ENCODE measurements around the gene RDH5.

The RDH5 gene

DNA sequence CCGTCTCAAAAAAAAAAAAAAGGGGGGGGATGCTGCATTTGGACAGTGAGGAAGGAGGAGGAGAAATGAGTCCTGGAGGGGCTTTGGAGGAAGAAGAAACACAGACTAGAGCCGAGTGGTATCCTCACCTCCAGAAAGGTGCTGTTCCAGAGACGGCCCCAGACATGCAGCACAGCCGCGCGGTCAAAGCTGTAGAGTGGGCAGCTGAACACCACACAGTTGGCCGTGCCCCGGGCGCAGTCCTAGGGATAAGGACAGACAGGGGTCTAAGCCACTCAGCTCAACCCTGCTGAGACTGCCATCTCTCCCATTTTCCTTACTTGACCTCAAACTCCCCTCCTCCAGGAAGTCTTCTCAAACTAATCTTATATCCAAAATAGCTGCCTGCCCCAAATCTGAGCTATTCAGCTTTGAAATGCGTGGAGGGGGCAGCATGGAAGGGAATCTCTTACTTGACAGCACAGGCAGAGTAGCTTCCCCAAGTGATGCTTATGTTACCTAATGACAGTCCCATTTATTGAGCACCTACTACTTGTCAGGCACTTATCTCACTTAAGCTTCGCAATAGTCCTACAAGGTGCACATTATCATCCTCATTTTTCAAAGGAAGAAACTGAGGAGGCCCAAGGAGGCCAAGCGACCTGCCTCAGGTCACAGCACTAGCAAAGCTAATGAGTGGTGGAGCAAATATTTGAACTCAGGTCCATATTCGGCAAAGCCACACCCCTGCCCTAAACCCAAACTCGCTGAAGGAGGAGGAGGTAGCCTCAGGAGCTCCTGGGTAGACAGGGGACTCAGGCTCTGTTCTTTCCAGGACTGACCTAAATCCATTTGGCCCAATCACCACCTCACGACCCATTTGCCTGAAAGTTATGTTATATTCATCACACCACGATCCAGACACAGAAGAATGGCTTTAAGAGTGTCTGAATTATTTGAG lies 31.2 kb upstream of the RDH5 start:
- DNase-seq: peak; percentile 22
- Mint-ChIP-seq H3K9me3 (no peaks in the 10 kb centered on the region), H3K27ac (no peak overlapping the region)

DNA sequence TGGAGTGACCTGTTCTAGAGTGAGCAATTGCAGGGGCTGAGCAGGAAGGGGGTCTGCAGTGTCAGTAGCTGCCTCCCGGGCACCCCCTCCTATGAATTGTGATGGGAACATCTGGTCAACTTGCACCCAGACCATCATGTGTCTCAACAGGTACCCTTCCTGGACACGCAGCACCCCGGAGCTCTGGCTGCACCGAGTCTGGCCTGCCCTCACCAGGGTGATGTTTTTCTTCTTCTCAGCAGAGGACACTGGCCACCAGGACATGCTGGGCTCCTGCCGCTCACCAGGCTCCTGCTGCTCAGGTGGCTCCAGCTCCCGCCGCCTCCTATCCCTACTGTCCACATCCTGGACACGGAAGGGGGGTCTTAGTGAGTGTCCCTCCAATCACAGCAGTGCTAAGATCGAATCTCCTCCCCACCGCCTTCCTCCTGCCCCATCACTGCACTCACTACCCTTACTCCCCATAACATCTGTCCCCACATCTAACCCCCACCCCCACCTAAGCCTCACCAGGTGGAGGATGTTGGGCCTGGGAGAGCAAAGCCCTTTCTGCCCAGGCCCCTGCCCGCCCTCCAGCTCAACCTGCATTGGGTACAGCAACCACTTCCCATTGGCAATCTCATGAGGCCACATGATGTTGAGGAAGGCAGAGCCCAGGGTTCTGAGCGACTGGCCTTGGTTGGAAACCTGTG lies 27.4 kb upstream of the RDH5 start:
- Mint-ChIP-seq H3K27ac (no peak overlapping the region), H3K4me3 (no peak overlapping the region), H3K4me1 (ENCODE audit: low read depth) (peaks cover 2% of the 10 kb centered on the region), H3K9me3 (no peaks in the 10 kb centered on the region), H3K27me3 (no peaks in the 10 kb centered on the region), H3K36me3 (ENCODE audit: low read depth) (no peaks in the 10 kb centered on the region)
- peak; percentile 14 for DNase-seq

More for the DNA sequence above, 31.2 kb upstream of the RDH5 start:
- H3K36me3 Mint-ChIP-seq (ENCODE audit: low read depth): no peaks in the 10 kb centered on the region
- no peak overlapping the region for H3K4me3 Mint-ChIP-seq
- no peaks in the 10 kb centered on the region for H3K27me3 Mint-ChIP-seq
- peaks cover 9% of the 10 kb centered on the region for H3K4me1 Mint-ChIP-seq (ENCODE audit: low read depth)

DNA sequence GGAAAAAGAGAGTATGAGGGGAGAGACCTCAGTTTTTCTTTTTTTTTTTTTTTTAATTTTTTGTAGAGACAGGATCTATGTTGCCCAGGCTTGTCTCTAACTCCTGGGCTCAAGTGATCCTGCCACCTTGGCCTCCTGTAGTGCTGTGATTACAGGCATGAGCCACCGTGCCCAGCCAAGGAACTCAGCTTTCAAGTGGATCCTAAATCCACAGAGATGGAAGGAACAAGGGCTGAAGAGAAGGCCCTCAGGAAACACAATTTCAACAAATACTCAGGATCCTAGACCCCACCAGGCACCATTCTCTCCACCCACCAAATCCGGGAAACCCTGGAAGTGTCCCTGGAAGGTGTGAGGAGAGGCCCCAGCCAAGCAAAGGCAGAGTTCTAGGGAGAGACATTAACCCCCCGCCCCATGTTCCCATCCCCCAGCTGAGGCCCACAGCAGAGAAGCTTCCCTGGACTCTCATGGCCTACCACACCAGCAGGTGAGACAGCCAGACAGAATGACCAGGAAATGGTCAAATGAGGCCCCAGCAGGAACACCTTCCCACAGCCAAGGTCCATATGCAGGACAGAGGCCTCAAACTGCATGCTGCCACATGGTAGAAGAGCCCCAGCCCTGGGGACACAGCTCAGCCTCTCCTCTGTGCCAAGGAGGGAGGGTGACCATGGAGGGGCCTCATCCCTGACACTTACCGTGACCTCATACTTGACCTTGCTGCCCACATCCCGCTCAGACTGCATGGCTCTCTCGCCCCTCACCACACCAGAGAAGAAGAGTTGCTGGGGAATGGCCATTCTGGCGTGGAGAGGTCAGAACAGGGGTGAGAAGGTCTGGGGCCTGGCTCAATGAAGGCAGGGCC lies 26.6 kb upstream of the RDH5 start:
- no peaks in the 10 kb centered on the region for H3K36me3 Mint-ChIP-seq (ENCODE audit: low read depth)
- H3K27ac Mint-ChIP-seq: no peak overlapping the region
- no peak overlapping the region for H3K4me3 Mint-ChIP-seq
- no peaks in the 10 kb centered on the region for H3K4me1 Mint-ChIP-seq (ENCODE audit: low read depth)
- no peaks in the 10 kb centered on the region for H3K27me3 Mint-ChIP-seq
- no peaks in the 10 kb centered on the region for H3K9me3 Mint-ChIP-seq
- peak; percentile 7 for DNase-seq

DNA sequence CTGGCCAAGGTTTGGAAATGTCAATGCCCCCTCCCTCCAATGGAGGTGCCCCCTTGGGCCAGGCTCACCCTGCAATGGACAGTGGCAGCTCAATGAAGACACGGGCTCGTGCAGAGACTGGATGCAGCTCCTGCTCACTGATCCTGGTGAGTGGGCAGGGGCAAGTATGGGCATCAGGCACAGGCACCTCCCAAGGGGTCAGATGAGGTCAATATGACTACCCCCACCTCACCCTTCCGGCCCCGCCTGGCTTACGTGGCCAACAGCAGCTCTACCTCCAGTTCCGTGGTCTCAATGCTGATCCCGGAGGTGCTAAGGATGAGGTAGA lies 26.0 kb upstream of the RDH5 start:
- H3K36me3 Mint-ChIP-seq (ENCODE audit: low read depth): no peaks in the 10 kb centered on the region
- H3K9me3 Mint-ChIP-seq: no peaks in the 10 kb centered on the region
- H3K4me3 Mint-ChIP-seq: no peak overlapping the region
- no peak overlapping the region for H3K27ac Mint-ChIP-seq
- DNase-seq: peak; percentile 19
- no peaks in the 10 kb centered on the region for H3K27me3 Mint-ChIP-seq
- H3K4me1 Mint-ChIP-seq (ENCODE audit: low read depth): no peaks in the 10 kb centered on the region

DNA sequence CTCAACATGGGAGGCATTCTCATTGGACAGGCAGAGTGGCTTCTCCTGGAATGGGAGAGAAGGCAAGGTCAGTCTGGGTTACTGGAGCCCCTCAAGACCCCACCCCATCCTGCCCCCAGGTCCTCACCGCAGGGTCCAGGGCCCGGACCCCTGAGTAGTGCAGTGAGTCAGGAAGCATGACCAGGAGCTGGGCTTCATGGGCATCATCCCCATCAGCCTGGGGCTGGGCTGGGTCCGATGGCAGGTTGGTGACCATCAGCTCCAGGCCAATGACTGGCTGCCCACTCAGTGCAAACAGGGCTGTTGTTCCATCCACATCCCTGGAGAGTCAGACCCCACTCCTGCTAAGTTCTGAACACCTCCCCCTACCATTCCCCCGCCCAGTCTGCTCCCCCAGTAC lies 25.5 kb upstream of the RDH5 start:
- H3K9me3 Mint-ChIP-seq: no peaks in the 10 kb centered on the region
- H3K36me3 Mint-ChIP-seq (ENCODE audit: low read depth): no peaks in the 10 kb centered on the region
- DNase-seq: peak; percentile 6
- no peaks in the 10 kb centered on the region for H3K4me1 Mint-ChIP-seq (ENCODE audit: low read depth)
- no peak overlapping the region for H3K27ac Mint-ChIP-seq
- H3K4me3 Mint-ChIP-seq: no peak overlapping the region
- H3K27me3 Mint-ChIP-seq: no peaks in the 10 kb centered on the region

DNA sequence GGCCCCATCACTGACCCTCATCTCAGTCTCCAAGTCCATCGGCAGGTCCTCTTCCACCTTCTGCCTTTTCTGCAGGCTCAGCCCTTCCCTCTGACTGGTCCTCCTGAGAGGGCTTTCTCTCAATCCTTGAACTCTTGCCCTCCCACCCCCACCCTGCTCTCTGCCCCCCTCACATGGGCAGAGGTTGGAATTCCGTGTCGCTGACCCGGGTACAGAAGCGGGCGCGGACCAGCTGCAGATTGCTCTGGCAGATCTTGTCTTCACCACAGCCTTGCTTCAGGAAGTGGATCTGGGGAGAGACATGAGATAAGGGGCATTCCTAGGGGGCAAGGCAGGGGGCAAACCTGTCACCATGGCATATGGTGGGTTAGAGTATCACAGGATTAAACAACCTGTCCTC lies 24.8 kb upstream of the RDH5 start:
- Mint-ChIP-seq H3K9me3 (no peaks in the 10 kb centered on the region), H3K27ac (no peak overlapping the region), H3K36me3 (ENCODE audit: low read depth) (no peaks in the 10 kb centered on the region), H3K27me3 (no peaks in the 10 kb centered on the region), H3K4me1 (ENCODE audit: low read depth) (no peaks in the 10 kb centered on the region), H3K4me3 (no peak overlapping the region)
- DNase-seq: no peak

DNA sequence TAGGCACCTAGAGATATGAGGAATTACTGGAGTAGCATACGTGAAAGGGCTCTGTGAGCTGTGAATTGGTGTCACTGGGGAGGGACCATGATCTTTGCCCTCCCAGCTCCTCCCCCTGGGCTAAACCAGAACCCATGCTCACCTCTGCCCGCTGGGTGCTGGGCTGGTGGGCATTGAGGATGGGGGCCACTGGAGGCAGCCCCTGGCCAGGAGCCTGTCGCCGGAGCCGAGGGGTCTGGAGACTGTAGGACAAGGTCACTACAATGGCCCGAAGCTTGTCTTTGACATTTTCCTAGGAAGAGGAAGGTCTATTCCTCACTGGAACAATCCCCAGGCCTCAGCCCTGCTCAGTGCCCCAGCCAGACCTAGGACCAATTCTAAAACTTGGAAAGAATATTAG lies 24.1 kb upstream of the RDH5 start:
- H3K27ac Mint-ChIP-seq: no peak overlapping the region
- DNase-seq: peak; percentile 17
- H3K4me3 Mint-ChIP-seq: no peak overlapping the region
- no peaks in the 10 kb centered on the region for H3K9me3 Mint-ChIP-seq
- H3K27me3 Mint-ChIP-seq: no peaks in the 10 kb centered on the region
- H3K36me3 Mint-ChIP-seq (ENCODE audit: low read depth): no peaks in the 10 kb centered on the region
- H3K4me1 Mint-ChIP-seq (ENCODE audit: low read depth): no peaks in the 10 kb centered on the region

DNA sequence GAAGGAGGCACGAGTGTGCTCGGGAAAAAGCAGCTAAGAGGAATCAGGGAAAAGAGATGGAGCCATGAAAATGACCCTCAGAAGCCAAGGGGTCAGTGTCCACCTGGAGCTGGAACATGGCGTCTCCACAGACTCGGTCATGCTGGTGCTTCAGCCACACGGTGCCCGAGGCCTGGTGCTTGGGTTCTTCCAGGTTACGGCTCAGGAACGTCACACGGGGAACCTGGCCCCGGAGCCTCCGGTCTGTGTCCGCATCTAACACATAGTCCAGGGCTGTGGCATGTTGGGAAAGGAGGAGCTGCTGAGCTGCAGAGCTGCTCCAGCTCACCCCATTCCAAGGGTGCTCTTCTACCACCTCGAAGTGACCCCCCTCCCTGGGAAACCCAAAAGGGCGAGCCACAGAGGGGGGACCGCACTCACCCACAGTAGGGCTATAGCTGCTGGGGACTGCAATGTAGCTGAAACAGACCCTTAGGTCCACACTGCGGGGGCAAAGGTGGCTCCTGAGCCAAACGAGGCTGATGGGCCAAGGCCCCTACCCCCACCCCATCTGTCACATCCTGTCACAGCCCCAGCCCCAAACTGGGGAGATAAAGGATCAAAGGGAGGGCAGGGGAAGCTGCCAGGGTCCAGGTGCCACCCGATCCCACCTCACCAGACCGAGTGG lies 23.3 kb upstream of the RDH5 start:
- H3K27me3 Mint-ChIP-seq: no peaks in the 10 kb centered on the region
- H3K4me1 Mint-ChIP-seq (ENCODE audit: low read depth): no peaks in the 10 kb centered on the region
- no peaks in the 10 kb centered on the region for H3K9me3 Mint-ChIP-seq
- peak; percentile 7 for DNase-seq
- no peaks in the 10 kb centered on the region for H3K36me3 Mint-ChIP-seq (ENCODE audit: low read depth)
- no peak overlapping the region for H3K4me3 Mint-ChIP-seq
- H3K27ac Mint-ChIP-seq: no peak overlapping the region

DNA sequence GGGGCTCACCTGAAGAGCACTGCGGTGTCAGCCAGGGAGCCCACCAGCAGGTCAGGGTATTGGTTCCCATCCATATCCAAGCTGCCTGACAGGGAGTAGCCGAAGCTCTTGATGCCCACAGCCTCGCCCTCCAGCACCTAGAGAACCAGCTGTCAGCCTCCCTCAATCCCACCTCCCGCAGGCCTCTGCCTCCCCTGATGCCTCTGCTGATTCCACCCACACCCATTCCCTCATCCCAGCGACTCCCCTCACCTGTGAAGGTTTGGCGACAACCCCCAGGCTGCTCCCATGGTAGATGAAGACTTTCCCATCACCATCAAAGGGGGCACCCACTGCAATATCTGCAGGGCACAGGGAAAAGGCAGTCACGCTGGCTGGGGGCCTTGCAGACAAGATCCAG lies 22.5 kb upstream of the RDH5 start:
- Mint-ChIP-seq H3K27ac (no peak overlapping the region), H3K4me3 (no peak overlapping the region), H3K36me3 (ENCODE audit: low read depth) (no peaks in the 10 kb centered on the region), H3K4me1 (ENCODE audit: low read depth) (no peaks in the 10 kb centered on the region), H3K27me3 (no peaks in the 10 kb centered on the region), H3K9me3 (no peaks in the 10 kb centered on the region)
- DNase-seq: peak; percentile 11

DNA sequence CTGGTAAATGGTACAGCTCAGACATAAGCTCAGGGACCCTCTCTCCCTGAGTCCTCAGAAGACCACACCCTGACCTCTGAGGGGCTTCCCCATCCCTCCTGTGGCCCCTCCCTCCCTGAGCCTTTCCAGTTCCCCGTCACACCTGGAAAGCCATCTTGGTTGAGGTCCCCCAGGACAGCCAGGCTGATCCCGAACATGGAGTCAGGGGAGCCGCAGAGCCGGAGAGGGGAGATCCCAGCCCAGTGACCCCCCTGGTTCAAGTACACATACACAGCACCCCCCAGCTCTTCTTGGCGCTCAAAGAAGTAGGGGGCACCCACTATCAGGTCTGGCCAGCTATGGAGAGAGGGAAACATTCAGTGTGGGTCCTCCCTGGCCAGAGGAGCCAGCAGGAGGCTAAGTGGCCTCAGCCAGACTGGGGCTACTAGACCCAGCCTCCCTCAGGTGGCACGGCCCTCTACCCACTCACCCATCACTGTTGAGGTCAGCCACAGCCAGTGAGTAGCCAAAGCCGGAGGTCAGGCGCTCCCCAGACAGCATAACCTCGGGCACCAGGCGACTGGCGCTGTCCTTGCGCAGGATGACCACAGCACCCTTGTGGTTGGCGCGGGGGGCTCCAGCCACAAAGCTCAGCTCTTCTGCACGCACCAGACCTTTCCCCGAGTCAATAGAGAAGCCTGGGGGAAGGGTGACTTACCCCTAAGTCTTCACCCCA lies 21.8 kb upstream of the RDH5 start:
- Mint-ChIP-seq H3K4me3 (no peak overlapping the region), H3K36me3 (ENCODE audit: low read depth) (no peaks in the 10 kb centered on the region), H3K4me1 (ENCODE audit: low read depth) (no peaks in the 10 kb centered on the region), H3K27ac (no peak overlapping the region), H3K27me3 (no peaks in the 10 kb centered on the region), H3K9me3 (no peaks in the 10 kb centered on the region)
- DNase-seq: peak; percentile 19

DNA sequence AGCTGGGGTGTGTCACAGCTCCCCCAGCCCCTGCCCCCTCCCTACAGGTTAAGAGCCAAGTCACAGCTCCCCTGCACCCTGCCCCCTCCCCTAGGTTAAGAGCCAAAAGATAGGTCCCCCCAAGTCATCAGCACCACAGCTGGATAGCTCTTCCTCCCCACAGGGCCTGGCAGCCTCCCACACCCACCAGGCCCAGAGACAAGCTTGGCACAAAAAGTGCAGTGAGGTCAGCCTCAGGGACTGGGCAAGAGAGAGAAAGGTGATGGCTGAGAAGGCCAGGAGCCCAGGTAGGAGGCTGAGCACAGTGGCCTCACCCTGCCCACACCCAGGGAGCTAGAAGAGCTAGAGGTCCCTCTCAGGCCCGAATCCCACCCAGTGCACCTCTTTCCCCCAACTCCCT lies 21.2 kb upstream of the RDH5 start:
- no peaks in the 10 kb centered on the region for H3K4me1 Mint-ChIP-seq (ENCODE audit: low read depth)
- no peaks in the 10 kb centered on the region for H3K9me3 Mint-ChIP-seq
- H3K4me3 Mint-ChIP-seq: no peak overlapping the region
- no peaks in the 10 kb centered on the region for H3K36me3 Mint-ChIP-seq (ENCODE audit: low read depth)
- no peaks in the 10 kb centered on the region for H3K27me3 Mint-ChIP-seq
- H3K27ac Mint-ChIP-seq: no peak overlapping the region
- no peak for DNase-seq

DNA sequence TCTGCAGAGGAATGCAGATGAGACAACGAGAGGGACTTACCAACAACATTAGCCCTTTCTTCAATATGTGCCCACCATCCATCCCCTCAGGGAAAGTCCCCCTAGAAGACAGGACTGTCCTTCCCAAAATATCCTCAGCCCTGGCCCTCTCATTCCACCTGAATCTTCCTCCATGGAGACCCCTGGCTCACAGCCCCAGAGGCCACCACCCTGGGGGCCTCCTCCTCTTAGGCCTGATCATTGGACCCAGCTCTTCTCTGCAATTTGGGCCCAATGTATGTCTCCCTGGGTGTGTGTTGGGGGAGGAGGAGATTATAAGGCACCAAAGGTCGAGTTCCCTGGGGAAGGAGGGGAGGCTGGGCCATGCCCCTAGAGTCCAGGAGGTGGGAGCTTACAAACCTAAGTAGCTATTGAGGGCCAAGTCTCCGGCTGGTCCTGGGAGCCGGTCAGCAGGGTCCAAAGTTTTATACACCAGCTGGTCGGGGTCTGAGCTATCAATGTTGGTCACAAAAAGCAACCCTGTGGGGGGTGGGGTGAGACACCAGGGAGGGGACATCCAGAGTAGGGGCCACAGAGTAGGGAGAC lies 20.6 kb upstream of the RDH5 start:
- DNase-seq: no peak
- no peaks in the 10 kb centered on the region for H3K4me1 Mint-ChIP-seq (ENCODE audit: low read depth)
- no peaks in the 10 kb centered on the region for H3K9me3 Mint-ChIP-seq
- no peak overlapping the region for H3K4me3 Mint-ChIP-seq
- no peaks in the 10 kb centered on the region for H3K27me3 Mint-ChIP-seq
- no peaks in the 10 kb centered on the region for H3K36me3 Mint-ChIP-seq (ENCODE audit: low read depth)
- H3K27ac Mint-ChIP-seq: no peak overlapping the region

DNA sequence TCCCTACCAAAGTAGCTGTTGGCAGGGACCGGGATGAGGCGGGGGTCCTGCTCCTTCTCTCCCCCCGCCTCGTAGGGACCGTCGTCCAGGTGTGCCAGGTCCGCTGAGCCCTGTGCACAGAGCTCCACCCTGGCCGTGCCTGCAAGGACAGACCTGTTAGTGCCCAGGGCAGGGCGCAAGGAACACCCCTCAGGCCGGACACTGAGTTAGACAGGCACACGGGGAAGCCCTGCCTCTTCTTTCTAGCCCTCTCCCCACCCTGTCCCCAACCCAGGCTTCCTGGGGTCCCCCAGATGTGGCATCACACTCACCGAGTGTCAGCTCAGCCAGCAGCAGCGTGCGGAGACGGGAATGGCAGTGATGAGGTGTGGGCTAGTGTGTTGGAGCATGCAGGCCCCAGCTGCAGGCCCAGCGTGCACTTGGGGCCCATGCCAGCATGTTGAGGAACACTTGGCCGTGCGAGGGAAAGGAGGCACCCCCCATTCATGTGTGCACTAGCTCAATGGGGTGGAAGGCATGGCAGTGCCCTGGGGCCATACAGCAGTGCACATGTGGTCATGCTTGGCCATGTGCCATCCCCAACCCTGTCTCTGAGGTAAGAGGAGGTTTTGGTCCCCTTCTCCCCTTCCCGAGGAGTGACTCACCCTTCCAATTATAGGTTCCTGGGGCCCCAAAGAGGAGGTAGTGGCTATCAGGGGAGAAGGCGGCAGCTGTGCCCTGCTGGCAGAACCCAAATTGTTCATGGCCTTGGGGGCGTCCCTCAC lies 19.8 kb upstream of the RDH5 start:
- no peak for DNase-seq
- Mint-ChIP-seq H3K27me3 (no peaks in the 10 kb centered on the region), H3K4me3 (no peak overlapping the region), H3K9me3 (no peaks in the 10 kb centered on the region), H3K27ac (no peak overlapping the region), H3K36me3 (ENCODE audit: low read depth) (no peaks in the 10 kb centered on the region), H3K4me1 (ENCODE audit: low read depth) (no peaks in the 10 kb centered on the region)
